Stimulated activated CD8-positive, alpha-beta memory T cell treated with anti-CD3 and anti-CD28 coated beads, Interleukin-7, amount 100 ng/mL, for 1 hour (primary cell): ENCODE data around the gene ZNF609.
"Not testable (repeated sequence)": the region's sequence is repeated elsewhere in the genome, so short reads cannot be mapped to it uniquely, and the experiment has no call there.

Experiments used
- DNase-seq, 2 donors: peaks; one replicate each; pipeline ENCODE4 v3.0.0-alpha.2; 2020; ENCODE audit warnings: low read depth in 2 of 2

Gene ZNF609

DNA sequence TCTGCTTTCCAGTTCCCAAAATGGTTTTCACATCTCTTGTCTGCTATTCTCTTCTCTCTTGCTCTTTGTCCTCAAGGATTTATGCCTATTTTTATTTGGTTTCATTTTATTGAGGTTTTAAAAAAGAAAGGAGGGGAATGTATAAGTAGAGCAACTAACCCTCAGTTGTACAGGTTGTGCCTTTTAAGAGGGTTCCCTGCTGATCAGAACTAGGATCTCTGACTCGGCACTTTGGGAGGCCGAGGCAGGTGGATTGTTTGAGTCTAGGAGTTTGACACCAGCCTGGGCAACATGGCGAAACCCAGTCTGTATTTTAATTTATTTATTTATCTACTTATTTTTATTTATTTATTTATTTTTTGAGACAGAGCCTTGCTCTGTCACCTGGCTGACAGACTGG, 123.6 kb downstream of the ZNF609 start:
- no peak for DNase-seq

DNA sequence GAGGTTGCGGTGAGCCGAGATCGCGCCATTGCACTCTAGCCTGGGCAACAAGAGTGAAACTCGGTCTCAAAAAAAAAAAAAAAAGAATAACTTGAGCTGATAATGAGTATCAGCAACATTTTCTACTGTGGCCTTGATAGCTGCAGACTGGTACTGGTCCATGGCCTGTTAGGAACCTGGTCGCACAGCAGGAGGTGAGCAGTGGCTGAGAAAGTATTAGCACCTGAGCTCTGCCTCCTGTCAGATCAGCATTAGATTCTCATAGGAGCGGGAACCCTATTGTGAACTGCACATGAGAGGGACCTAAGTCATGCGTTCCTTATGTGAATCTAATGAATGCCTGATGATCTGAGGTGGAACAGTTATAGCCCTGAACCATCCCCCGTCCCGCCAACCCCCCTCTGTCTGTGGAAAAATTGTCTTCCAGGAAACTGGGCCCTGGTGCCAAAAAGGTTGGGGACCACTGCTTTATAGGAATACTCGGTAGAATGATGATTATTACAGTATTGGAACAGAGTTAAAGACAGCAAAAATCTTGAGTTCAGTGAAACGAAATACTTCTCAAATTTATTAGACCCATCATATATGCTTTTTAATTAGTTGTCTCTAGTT, 126.0 kb downstream of the ZNF609 start:
- DNase-seq: no peak

DNA sequence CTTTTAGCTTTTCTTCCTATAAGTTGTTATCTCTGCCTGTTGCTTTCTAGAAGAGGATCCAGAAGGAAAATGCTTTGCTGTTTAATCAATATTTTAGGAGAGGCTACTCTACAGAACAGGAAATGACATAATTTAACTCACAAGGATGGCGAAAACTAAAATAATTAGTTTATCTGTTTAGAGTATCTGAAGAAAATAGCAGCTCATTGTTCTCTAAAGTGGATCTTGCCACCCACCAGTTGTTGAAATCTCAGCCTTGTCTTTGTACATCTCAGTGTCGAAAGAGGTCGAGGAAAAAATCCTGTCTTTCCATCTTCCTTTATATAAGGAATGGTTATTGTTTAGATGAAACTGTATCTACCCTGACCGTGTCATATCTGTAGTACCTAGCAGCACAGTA, 126.6 kb downstream of the ZNF609 start:
- DNase-seq: no peak

DNA sequence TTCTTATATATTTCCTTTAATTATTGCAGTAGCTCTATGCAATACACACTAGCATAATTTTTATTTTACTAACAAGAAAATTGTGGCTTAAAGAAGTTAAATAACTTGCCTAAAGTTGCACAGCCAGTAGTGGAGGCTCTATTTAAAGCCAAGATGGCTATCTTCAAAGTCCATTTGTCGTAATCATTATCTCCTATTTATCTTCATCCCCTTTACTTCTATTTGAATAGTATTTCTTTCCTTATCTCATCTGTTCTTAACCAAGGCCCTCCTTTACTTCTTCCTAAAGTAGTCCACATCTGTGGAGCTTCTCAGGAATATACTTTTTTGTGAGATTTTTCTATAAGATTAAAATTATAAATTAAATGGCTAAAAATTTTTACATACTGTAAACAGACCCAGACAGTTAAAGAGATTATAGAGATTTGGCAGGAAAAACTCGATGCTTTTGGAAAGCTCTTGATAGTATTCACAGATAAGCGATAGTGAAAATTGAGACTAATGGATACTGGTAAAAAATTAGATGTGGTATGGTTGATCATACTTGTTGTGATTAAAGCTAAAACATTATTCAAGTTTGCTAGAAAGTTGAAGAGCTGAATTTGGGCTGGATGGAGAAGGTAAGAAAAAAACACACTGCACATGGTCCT, 129.2 kb downstream of the ZNF609 start:
- no peak for DNase-seq

DNA sequence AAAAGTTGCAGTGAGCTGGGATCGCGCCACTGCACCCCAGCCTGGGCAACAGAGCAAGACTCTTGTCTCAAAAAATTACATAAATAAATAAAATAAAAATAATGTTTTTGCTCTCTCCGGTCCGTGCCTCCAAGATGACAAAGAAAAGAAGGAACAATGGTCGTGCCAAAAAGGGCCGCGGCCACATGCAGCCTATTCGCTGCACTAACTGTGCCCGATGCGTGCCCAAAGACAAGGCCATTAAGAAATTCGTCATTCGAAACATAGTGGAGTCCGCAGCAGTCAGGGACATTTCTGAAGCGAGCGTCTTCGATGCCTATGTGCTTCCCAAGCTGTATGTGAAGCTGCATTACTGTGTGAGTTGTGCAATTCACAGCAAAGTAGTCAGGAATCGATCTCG, 132.5 kb downstream of the ZNF609 start:
- DNase-seq: not testable (repeated sequence)

DNA sequence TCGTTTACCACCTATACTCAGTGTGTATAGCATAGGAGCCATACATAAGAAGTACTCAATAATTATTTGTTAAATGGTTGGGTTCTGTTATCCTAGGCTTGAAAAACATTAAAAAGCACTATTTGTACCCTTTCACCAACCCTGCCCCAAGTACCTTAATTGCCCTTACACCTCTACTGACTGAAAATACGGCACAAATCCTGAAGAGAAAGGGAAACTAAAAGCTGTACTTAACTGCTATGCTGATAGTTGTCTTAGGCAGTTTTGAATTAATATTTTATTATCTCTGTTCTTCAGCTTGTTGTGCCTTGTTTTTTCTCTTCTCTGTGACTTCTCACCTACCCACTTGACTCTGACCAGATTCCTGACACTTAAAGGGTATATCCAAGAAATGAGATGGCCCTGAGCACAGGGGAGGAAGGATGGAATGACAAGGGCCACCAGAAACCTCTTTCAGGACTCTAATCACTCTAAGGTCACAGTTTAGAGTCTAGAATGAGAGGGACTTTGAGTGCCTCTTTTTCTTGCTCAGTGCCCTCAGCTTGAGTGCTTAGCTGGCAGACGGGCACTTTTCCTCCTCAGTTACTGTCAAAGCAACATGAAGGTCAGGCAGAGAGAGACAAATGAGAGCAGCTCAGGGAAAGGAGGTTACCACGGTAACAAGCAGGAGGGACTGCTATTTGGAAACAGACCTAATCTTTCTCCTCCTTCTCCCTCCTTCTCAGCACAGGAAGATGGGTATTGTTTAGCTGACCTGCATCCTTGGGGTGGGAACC, 136.5 kb downstream of the ZNF609 start:
- DNase-seq: no peak

DNA sequence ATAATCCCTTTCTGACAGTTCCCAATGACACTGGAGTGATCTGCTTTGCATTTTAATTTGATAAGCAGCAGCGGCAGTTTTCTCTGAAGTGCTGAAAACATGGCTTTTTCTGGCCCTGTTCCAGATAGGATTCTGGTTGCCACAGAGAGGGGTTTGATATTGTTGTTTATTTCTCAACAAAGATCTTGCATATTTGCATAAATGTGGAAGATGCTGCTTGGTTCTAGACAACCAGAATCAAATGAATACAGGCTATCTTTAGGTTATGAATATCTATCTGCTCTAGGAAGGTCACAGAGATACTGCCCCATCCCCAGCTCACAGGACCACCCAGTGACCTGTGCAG, 137.1 kb downstream of the ZNF609 start:
- no peak for DNase-seq

DNA sequence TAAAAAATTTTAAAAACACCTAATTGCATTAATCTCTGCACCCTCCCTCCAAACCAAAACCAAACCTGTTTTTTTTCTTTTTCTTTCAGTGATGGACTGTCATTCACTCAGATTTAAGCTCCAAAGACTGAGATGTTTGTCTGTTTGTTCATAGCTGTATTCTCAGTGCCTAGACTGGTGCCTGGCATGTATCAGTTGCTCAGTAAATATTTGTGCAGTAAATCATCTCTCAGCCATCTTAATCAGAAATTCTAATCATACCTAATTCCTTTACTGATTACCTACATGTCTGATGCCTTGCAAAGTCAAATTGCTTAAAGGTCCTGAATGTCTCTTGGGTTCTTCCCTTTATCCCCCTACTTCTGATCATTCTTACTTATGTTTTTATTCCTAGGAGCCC, 138.8 kb downstream of the ZNF609 start:
- no peak for DNase-seq

DNA sequence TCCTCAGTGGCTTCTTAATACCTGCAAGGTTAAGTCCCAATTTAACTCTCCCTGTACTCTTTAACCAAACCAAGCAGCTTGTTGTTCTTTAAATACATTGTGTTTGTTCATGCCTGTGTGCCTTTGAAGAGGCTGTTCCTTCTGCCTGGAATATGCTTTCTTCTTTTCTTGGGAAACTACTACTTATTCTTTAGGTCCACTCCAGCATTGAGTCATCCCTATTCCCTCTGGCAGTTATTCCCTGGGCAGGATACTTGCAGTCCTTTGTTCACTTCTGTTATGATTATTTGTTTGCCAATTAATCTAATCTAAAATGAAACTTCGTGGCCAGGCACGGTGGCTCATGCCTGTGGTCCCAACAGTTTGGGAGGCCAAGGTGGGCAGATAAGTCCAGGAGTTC, 139.3 kb downstream of the ZNF609 start:
- DNase-seq: no peak

DNA sequence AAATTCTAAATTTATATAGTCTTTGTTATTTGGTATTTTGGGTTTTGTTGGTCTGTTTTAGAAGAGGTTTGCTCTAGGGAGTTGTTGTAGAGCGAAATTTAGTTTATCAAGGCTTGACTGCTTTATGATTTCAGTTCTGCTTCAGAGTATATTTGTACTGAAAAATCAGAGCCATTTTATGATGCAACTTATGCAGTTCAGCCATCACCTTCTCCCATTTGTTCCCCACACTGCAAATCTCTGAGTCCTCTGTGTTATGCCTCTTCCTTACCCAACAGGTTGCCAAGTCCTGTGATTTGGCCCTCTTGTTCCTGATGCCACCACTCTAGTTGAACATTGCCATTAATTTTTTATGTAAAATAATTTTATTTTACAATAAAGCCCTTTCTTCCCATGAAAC, 140.4 kb downstream of the ZNF609 start:
- no peak for DNase-seq

DNA sequence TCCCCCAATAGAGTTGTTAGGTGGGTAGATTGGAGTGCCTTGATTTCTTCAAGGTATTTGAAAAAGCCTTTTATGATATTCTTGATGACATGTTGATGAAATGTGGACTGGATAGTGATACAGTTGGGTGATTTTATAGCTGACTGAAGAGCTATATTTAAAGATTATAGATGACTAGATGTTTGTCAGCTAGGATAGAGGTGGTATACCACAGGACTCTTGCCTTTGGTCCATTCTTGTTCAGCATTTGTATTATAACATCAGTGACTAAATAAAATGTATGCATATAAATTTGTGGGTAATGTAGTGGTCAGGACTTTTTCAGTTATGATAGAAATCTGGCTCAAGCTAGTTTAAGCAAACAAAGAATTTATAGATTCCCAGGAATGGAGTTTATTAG, 143.9 kb downstream of the ZNF609 start:
- no peak for DNase-seq

DNA sequence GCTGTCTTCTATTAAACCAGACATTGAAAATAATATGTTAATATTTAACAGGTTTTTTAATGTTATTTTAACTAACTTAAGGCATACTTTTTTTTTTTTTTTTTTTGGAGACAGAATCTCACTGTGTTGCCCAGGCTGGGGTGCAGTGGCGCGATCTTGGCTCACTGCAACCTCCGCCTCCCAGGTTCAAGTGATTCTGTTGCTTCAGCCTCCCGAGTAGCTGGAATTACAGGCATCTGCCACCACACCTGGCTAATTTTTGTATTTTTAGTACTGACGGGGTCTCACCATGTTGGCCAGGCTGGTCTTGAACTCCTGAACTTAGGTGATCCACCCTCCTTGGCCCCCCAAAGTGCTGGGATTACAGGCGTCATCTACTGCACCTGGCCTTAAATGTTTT, 147.0 kb downstream of the ZNF609 start:
- DNase-seq: not testable (repeated sequence)

DNA sequence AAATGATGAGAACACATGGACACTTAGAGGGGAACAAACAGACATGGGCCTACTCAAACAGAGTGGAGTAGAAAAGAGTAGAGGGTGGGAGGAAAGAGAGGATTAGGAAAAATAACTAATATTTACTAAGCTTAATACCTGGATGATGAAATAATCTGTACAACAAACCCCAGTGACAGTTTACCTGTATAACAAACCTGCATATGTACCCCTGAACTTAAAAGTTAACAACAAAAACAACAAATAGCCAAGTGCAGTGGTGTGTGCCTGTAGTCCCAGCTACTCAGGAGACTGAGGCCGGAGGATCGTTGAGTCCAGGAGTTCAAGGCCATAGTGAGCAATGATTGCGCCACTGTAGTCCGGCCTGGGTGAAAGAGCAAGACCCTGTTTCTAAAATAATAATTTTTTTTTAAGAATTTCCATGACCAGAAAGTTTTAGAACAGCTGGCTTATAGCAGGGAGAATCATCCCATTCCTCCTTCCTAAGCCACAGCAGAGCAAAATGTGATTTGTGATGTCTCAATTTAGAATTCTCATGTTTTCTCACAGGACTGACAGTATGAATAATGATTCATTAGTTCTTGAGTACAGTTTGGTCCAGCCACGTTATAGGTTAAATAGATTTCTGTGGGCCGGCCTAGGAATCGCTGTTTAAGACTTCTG, 150.0 kb downstream of the ZNF609 start:
- DNase-seq: no peak

DNA sequence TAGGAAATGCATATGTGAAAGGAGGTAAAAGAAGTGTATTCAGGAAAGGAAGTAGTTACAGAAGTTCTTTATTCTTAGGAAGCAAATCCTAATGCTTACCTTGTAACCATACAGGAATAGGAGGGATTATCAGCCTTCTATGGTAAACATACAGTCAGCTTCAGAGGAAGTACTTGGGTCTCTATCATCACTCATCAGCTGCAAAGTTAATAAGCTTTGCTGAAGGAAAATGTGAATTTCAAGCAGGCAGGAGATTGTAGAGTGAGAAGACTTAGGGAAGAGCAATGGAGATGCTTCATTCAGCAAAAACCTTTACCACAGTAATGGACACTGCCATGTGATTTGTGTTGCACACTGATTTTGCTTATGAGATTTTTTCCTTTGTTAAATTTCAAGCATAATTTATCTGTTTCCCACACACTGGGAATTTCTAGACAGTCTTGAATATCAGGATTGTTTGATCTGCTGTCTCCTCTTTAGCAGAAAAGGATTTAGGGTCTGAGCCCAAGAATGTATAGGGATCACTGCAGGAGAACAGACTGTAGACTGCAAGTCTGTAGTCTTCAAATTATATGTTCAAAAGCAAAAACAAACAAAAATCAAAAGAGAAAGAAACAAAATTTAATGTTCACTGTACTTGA, 150.8 kb downstream of the ZNF609 start:
- no peak for DNase-seq

DNA sequence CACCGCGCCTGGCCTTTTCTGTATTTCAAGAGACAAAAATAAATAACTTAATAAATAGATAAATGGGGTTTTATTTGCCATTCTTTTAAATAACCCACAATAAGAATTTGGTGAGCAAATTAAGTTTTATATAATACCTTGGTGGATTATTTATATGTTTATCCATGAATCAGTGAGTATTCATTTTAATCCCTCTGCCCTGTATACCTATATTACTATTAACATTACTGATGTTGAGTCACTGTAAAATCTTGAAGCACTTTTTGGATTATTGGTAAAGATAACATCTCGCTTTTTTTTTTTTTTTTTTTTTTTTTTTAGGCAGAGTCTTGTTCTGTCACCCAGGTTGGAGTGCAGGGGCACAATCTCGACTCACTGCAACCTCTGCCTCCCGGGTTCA, 154.1 kb downstream of the ZNF609 start:
- no peak for DNase-seq

DNA sequence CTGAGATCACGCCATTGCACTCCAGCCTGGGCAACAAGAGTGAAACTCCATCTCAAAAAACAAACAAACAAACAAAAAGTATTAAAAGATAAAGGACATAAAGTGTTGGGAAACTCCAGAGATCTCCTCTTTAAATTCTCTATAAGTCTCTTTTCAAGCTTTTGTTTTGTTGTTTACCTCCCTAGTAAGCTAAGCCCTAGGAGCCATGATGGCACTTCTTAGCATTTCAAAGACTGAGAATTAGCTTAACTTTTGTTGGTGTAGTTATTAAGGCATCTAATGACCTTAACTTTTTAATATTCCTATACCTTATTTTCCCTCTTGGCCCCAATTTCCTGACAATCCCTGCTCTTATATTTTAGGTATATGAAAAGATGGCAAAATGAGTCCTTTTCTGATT, 157.3 kb downstream of the ZNF609 start:
- DNase-seq: no peak

DNA sequence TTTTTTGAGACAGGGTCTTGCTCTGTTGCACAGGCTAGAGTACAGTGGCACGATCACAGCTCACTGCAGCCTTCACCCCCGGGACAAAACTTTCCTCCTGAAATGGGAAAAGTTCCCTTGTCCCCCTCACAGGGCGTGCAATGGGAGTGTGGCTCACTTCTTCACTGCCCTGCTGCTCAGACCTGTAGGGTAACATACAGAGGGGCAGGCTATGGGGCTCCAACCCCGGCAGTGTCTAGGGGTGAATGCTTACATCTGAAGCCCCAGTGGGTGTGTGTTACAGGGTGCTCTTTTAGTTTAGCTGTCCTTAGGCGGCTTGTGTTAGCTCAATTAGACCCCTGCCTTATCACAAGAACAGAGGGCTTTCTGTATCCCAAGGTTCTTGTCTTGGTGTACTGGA, 157.8 kb downstream of the ZNF609 start:
- no peak for DNase-seq

DNA sequence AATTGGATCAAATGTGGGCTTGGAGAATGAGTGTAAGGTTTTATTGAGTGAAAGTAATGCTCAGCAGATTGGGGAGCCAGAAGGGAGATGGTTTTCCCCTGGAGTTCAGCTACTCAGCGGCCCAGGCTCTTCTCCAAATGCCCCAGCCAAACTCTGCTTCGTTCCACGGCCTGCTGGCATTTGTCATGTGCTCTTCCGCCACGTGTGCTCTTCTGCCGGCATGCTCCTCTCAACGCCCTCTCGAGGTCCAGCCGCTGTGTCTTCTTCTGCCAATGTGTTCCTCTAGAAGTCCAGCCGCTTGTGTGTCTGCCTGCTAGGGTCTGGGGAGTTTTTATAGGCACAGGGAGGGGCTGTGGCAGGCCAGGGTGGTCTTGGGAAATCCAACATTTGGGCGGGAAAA, 158.2 kb downstream of the ZNF609 start:
- no peak for DNase-seq

DNA sequence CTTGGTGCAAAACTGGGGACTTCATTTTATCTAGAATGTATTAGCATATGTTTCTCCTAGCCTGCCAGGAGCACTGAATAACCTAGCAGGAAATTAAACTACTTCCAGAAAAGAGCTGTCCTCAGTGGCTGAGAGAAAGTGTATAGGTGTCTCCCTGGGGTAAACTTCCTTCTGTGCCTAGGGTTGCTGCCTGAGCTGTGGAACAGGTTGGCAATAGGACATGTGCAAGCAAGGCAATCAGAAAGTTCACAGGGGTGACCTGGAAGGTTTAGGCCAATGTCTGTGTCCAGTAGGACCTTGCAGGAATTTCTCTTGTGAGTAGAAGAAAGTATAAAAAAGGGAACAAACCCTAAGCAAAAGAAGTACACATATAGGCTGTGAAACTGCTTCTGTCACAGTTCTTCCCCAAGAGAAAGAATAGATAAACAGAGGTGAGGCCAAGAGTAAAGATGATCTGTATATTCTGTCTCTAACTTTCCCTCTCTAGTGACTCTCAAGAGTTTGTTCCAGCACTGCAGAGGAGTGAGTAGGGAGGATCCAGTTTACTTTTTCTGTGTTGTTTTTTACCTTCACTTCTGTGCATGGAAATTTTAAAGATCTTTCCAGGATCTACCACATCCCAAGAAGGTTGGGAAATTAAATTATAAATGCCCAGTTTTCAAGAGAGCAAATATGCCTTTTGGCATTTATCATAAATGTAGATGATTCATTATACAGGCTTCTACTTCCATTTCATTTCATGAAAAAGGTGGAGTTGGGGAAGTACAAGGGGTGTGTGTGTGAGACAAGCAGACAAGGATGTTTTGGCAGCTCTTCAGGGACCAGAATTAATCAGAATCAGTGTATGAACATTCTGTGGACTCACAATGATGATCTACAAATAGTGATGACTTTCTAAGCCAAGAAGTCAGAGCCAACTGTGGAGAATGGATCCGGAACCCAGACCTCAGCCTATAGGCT, 159.8 kb downstream of the ZNF609 start:
- DNase-seq: no peak

DNA sequence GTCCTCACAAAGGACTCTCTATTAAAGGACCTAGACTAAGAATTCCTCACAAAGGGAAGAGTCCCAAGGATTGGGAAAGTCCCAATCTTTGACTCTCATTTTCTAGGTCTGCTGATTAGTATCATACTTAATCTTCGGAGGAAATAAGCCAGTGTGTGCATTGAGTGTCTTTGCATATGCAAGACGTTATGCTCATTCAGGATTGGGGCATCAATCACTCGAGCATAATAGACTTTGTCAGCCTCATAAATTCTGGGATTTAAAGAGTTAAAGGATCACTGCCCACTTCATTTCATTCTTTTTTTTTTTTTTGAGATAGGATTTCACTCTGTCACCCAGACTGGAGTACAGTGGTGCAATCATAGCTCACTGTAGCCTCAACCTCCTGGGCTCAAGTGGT, 160.7 kb downstream of the ZNF609 start:
- DNase-seq: no peak
